ENCODE results near the gene TFF2.

Gene TFF2, protein sequence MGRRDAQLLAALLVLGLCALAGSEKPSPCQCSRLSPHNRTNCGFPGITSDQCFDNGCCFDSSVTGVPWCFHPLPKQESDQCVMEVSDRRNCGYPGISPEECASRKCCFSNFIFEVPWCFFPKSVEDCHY

GRCh38 chr21:42350927-42351426 is at the start of gene TFF2:
TSS of gene TFF2 (minus strand) at chr21:42350994. CDS start at chr21:42350957, 37 bp downstream.
- DNase-seq, result no peak

DNA sequence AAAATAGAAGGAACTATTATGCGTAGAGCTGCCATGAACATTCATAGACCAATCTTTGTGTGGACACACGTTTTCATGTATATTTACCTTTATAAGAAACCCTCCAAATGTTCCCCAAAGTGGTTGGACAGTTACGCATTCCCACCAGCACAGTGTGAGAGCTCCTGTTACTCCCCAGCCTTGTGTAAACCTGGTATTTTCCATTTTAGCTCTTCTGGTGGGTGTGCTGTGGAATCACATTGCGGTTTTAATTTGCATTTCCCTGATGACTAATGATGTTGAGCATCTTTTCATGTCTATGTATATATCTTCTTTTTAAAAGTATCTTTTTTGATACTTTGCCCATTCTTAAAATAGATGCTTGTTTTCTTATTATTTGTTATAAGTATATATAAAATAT is 49.7 kb upstream of the TFF2 start:
- peak; percentile 54 for DNase-seq

DNA sequence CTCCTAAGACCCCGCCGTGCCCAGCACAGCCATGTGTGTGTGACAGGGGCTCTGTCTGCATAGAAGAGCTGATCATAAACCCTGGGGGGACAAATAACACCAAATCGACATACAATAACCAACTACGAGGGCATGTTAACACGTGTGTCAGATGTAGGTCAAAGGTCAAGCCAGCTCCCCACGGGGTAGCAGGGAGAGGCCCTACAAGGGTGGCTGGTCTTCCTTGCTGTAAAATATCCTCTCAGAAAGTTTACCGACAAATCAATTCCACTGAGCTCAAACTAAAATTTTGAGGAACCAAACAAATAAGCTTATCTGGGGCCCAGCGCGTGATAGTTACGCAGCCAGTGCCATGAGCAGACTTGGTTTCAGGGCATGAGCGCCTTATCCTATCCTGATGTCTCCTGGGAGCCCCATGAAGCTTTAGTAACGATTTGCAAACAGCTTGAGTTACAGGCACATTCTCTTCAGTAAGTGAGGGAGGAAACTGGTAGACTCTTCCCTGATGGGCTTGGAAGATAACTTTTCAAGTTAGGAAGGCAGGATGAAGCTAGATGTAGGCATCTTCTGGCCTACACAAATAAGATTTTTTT is 47.7 kb upstream of the TFF2 start:
- no peak for DNase-seq

DNA sequence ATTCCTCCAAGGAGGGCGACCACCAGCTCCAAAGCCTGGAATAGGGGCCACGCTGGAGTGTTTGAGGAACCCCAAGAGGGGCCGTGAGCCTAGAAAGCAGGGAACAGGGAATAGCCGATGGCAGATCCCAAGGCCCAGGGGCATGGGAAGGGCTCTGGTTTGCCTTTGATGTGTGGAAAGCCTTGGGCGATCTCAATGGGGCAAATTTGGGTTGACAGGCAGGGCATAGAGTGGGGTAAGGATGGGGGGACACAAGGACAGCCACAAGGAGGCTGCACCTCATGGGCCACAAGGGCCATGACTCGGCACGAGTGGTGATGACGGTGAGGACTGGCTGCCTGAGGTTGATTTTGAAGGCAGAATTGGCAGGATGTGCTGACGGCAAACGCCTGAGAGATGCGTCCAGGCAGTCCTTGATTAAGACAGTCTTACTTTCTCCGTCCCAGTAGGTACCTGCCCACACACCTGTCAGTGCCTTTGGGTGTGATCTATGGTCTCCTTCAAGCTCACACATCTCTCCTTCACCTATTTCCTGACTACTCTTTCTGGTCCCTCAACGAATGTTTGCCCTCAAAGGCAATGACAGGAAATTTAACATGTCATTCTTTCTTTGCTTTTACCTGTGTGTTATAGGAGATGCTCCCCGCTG is 47.1 kb upstream of the TFF2 start:
- DNase-seq, result no peak

DNA sequence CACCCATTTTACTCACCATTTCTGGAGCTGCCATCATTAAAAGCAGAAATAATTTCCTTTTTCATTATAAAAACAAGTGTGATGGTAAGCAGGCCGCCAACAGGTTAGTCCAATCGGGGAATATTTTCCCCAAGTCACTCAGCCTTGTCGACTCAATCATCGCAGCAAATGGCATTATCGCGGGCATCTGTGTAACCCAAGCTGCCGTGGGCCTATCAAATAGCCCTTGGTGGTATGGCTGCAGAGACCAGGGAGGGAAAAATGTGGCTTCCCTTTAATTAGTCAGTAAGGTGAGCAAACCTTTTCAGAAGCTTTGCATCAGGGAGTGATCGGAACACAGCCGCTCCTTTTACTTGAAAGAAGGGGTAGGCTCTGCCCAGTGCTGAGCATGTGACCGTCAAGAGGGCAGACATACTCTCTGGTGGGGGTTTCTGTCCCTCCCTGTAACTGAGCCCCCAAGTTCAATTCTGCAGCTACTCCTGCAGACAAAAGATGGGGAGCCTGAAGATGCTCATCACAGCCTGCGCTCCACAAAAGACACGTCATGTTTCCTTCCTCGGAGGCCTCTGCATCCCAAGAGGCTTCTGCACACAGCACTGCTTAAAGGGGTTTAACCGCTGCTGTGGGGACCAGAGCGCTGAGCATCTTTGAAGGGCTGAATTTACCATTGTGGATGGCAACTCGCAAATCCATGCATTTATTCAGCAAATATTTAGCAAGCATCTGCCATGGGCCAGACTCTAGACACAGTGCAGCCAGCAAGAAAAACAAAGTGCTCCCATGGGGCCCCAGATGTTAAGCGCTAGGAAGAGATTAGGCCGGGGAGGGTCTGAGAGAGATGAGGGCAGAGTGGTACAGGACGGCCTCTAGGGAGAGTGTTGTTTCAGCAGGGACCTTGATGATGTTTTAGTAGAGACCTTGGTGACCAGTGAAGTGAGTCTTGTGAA is 46.3 kb upstream of the TFF2 start:
- DNase-seq, result no peak

DNA sequence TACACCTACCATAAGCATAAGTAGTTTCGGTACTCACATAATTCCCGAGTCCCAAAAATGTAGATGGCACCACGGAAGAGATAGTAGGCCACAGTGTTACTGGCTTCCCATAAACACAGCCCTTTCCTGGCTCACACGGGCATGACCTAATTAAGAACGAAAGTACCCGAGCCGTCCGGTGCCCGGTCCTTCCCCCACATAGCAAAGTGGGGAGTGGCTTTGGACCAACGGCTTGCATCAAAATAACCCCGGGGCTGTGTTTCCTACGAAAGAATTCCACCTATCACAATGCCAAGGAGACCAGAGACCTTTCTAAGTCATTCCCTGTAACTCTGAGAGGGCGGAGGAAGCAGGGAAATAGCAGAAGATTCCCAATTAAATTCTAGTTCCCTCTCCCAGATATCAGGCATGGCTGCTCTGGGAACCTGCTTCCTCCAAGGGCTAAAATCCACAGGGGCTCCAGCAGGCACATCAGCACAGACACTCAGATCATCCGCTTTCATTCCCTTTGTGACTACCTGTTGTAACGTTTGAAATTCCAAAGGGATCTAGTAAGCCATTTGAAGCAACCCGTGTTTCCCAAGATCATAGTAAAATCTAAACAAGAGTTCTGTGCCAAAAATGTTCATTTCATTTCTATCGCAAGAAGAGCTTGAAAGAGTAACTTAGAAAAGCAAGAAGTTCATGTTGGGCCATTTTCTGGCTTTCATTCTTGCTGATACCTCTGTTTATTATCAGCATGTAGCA is 45.3 kb upstream of the TFF2 start, which contains the start of gene TMPRSS3:
Gene TMPRSS3 (minus strand): TSS at position 148 of the 747 bp plus-strand sequence. CDS start 635 bp downstream, outside the sequence.
- DNase-seq, result no peak

GRCh38 chr21:42395302-42395701 is 44.5 kb upstream of the TFF2 start:
- DNase-seq, result no peak

- DNase-seq, result no peak
Measured at GRCh38 chr21:42393443-42393950, 42.7 kb upstream of the TFF2 start.

DNA sequence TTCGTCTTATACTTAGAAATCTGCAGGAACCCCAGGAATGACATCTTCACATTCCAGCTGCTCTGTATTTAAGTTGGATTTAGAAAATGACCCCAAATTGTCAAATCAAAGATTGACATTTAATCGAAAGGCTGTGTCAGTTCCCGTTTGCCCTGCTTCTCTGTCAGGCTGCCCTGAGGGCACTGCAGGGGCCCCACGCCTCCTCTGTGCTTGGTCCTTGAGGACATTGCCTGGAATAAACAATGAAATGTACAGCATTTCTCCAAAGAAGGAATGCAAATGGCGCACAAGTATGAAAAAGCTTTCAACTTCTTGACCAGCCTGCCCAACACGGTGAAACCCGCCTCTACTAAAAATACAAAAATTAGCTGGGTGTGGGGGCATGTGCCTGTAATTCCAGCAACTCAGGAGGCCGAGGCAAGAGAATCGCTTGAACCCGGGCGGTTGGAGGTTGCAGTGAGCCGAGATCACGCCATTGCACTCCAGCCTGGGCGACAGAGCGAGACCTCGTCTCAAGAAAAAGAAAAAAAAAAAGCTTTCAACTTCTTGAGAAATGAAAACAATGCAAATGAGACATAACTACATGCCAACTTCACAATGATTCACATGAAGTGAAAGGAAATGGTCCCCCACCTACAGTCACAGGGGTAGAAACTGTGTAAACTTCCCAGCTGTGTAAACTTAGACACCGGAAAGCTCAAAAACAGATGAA is 42.1 kb upstream of the TFF2 start:
- peak; percentile 51 for DNase-seq

DNA sequence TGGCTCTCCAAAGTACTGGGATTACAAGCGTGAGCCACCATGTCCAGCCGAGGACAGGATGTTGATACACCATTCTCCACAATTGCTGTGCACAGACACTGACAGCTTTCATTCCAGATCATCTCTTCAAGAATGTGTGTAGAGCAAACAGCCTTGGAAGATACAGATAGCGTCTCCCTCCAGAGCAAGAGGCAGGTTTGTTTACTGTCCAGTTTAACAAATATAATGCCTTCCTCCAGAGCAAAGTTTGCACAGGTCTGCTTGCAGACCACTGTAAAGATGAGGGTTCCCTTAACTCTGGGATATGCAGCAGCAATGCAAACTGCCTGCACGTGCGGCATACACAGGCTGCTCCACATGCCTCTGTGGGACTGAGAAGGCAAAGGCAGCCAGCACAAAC is 40.5 kb upstream of the TFF2 start:
- DNase-seq, result no peak

- no peak for DNase-seq
Measured at GRCh38 chr21:42390696-42391095, 39.9 kb upstream of the TFF2 start.

- DNase-seq, result no peak
Measured at GRCh38 chr21:42390193-42390592, 39.4 kb upstream of the TFF2 start.

DNA sequence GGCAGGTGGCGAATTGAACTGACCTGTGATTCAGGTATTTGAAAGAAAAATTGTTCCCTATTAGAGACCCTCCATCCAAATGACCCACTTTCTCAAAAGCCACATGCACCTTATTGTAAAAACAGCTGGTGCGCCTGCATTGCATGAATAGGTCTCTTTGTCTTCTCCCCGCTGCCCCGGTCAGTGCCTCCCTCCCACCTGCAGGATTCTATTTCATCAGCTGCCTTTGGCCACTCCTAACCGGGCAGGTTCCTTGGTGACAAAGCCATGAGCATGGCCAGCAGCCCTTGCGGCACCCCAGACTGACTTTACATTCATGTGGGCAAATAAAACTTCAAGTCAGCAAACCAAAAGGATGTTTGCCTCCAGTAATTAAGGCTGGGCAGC is 38.6 kb upstream of the TFF2 start:
- DNase-seq, result no peak

GRCh38 chr21:42388740-42389448 is 38.1 kb upstream of the TFF2 start:
- peak; percentile 25 for DNase-seq

DNA sequence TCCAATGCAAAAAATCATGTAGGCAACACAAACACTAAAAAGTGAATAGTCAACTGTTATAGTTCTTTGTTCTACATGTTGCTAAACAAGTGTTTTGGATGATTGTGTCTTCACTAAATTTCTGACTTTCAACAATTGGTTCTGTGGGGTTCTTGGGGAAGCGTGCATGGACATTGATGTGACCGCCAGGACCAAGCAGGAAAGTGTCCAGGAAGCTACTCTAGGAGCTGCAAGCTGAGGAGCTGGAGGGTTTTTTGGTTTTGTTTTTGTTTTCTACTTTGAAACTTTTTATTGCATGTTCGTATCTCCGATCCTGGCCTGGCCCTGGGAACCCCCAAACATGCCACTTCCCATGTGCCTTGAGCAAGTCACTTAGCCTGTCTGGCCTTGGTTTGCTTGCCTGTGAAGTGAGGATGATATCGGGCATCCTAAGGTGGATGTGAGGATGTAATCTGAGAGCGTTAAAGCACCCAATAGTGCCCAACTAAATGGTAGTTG is 37.1 kb upstream of the TFF2 start:
- DNase-seq, result no peak

- DNase-seq, result no peak
Measured at GRCh38 chr21:42387164-42387563, 36.4 kb upstream of the TFF2 start.

DNA sequence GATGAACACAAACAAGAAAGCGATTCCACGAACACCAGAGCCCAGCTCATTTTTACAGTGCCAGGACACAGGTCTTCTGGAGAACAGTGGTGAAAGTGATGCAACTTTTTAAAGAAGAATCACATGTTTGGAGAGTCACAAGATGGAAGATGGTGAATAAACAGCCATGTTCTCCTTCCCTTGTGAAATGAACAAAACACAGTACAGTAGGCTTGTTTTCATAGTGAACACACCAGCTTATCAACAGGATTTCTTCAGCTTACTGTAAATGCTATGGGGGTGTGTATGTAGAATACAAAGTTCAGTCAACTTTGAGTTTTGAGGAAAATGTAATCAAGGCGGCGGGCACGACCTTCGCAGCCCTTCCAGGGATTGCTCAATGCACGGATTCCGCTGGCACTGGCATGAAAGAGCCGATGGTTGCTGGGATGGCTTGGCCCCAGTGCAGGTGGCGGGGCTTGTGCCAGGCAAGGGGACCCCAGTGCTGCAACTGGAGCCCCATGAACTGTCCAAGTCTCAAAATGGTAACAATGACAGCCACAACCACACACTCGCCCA is 35.3 kb upstream of the TFF2 start:
- DNase-seq, result no peak

- DNase-seq, result no peak
Measured at GRCh38 chr21:42385619-42386018, 34.8 kb upstream of the TFF2 start.

GRCh38 chr21:42384989-42385388 is 34.2 kb upstream of the TFF2 start:
- no peak for DNase-seq
